Activated CD4-positive, alpha-beta T cell treated with anti-CD3 and anti-CD28 coated beads for 36 hours (primary cell): ENCODE data around the gene GRB10. TPM values are rescaled to one million over a fixed set of nuclear protein-coding genes. Genes with fewer than 3 reads are reported as not detected.

Experiments
- ATAC-seq: fragments of 200-7000 bp; cut with Tn5 transposase; one replicate; pipeline ENCODE4 v1.10.0; 2021; ENCODE audit warnings: mild to moderate bottlenecking, moderate library complexity
- CTCF ChIA-PET: fragments of 350-600 bp; sonication (Branson Sonifier 250); formaldehyde crosslinking; loops from one replicate; lab custom pipeline; 2021; ENCODE audit warnings: antibody characterized with exemption; lab: Charles Lee
- POLR2A ChIA-PET: fragments of 350-600 bp; sonication (Branson Sonifier 250); formaldehyde crosslinking; loops from one replicate; lab custom pipeline; 2021; ENCODE audit warnings: antibody characterized with exemption, inconsistent platforms; lab: Charles Lee
- DNase-seq: peaks from one replicate; pipeline ENCODE4 v3.0.0-alpha.2; 2020
- H3K27ac Mint-ChIP-seq: one replicate; pipeline ENCODE4 v1.8.0; 2021; ENCODE audit warnings: mixed read lengths
- H3K27me3 Mint-ChIP-seq: one replicate; pipeline ENCODE4 v1.8.0; 2021; ENCODE audit warnings: mixed read lengths
- H3K36me3 Mint-ChIP-seq: one replicate; pipeline ENCODE4 v1.8.0; 2021; ENCODE audit warnings: low read depth, mixed read lengths
- H3K4me1 Mint-ChIP-seq: one replicate; pipeline ENCODE4 v1.8.0; 2021; ENCODE audit warnings: mixed read lengths
- H3K4me3 Mint-ChIP-seq: one replicate; pipeline ENCODE4 v1.8.0; 2021; ENCODE audit warnings: mild to moderate bottlenecking, moderate library complexity, mixed read lengths
- H3K9me3 Mint-ChIP-seq: one replicate; pipeline ENCODE4 v1.8.0; 2021; ENCODE audit warnings: low read depth, mixed read lengths
- intact Hi-C, 2 experiments: fragments of 100-400 bp; cut with DNase I in 1 of 2; cut with micrococcal nuclease in 1 of 2; formaldehyde crosslinking; loops; one replicate each; pipeline versions ENCODE4 v1.14.2 to v1.15.1; 2022 to 2024; cut with DNase I, micrococcal nuclease
- total RNA-seq, 2 experiments: library from RNA; stranded (reverse); gene quantifications; one replicate each; pipeline ENCODE4 v1.2.3, GENCODE V29; 2021

The GRB10 gene
- total RNA-seq, 2 experiments from 2014 or later: 9.5 to 11.9 TPM

DNA sequence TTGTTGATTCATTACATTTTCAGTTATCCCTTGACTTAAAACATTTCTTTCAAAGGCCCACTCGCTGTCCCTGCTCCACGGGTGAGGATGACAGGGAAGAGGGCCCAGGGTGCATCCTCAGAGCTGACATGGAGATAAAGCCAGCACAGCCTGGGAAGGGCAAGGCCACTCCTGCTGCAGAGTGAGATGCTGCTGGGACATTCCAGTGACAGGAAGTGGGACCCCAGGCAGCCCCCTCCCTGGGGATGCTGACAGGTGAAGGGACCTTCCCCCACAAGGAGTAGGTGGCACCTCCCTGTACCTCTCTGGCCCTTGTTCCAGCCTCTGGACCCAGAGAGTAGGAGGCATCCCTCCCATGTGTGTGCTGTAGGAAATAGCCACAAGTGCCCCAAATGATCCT lies 119.7 kb downstream of the GRB10 start:
- POLR2A ChIA-PET: no interaction called here
- H3K27ac Mint-ChIP-seq: no peak overlapping the region
- ATAC-seq: no peak

DNA sequence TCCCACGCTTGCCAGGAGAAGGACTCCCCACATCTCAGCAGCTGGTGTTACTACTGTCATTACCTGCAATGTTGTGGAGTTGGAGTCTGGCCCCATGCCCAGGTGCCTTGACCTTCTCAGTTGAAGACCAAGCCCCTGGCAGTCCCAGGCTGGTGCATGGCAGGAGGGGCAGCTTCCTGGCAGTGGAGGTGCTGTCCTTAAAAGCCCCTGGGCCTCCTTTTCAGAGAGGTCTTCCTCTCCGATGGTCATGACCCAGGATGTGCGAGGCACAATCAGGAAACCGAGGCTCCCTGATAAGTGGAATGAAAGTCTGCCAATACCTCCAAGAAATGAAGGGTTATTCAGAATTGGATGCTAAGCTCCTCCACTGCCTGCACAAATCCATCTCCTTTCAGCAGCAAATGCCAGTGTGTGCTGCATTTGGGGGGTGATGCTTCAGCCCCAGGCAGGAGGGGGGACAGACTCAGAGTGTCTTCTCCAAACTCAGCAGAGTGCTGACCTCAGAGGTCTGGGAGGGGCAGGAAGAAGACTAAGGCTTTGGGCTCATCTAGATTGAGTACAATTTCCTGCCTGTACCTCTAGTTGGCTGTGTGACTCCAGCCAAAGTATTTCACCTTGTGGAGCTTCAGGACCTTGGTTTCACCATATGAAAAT lies 120.5 kb downstream of the GRB10 start:
- DNase-seq: peak; percentile 35
- peaks cover 2% of the 10 kb centered on the region for H3K27me3 Mint-ChIP-seq
- intact Hi-C loops: loop anchor here (5.0 kb wide), 5 partner anchors 50 to 460 kb away; no protein-coding TSS in a partner anchor
- POLR2A ChIA-PET: no interaction called here
- no peak overlapping the region for H3K27ac Mint-ChIP-seq
- H3K4me1 Mint-ChIP-seq: peaks cover 59% of the 10 kb centered on the region
- CTCF ChIA-PET: interaction anchor here (0.6 to 1.2 kb wide), 6 partner anchors 30 to 558 kb away, joined by 3 to 6 read pairs (median 4); no protein-coding TSS in a partner anchor
- H3K36me3 Mint-ChIP-seq: no peaks in the 10 kb centered on the region
- H3K4me3 Mint-ChIP-seq: no peak overlapping the region
- H3K9me3 Mint-ChIP-seq: no peaks in the 10 kb centered on the region
- ATAC-seq: peak; percentile 40

More for the DNA sequence above, 119.7 kb downstream of the GRB10 start:
- H3K36me3 Mint-ChIP-seq: no peaks in the 10 kb centered on the region
- no peaks in the 10 kb centered on the region for H3K9me3 Mint-ChIP-seq
- CTCF ChIA-PET: interaction anchor here (0.6 to 1.2 kb wide), 4 partner anchors 31 to 559 kb away, joined by 3 to 4 read pairs (median 3); no protein-coding TSS in a partner anchor
- no peak overlapping the region for H3K4me3 Mint-ChIP-seq
- intact Hi-C loops: loop anchor here (5.0 kb wide), 5 partner anchors 51 to 459 kb away; no protein-coding TSS in a partner anchor
- DNase-seq: no peak
- peaks cover 59% of the 10 kb centered on the region for H3K4me1 Mint-ChIP-seq
- H3K27me3 Mint-ChIP-seq: peaks cover 2% of the 10 kb centered on the region

DNA sequence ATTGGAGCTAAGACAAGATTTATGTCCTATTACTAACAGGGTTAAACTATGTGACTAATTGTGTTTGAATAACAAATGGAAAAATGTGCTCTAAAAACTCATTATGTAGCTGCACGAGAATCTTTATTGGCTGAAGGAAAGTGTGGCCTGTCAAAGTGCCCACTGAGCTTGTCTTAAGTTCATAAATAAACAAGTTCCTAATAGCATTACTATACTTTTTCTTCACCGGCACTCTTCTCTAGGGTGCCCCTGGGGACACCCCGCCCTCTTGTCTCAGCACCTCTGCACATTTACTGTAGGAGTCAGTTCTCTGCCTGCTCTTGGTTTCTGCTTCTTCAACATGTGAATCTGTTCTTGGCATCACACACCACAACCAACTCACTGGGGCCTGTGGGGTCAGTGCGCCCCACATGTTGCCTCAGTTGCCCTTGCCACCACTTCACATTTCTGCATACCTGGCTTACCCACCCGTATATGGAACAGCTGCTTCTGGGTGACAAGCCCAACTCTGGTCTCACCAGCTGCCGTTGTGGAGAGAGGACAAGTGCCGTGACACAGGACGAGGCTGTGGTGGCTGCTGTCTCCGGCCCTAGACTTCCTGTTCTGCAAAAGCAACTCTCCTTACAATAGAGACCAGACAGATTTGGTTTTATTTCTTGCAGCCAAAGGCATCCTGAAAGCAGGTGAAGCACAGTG lies 121.2 kb downstream of the GRB10 start:
- POLR2A ChIA-PET: interaction anchor here (0.6 kb wide), 1 partner anchor 461 kb away, joined by 3 read pairs; no protein-coding TSS in a partner anchor
- Mint-ChIP-seq H3K4me3 (no peak overlapping the region), H3K4me1 (peaks cover 59% of the 10 kb centered on the region), H3K36me3 (no peaks in the 10 kb centered on the region), H3K27me3 (no peaks in the 10 kb centered on the region), H3K9me3 (no peaks in the 10 kb centered on the region), H3K27ac (no peak overlapping the region)
- intact Hi-C loops: loop anchor here (5.0 kb wide), 5 partner anchors 49 to 461 kb away; no protein-coding TSS in a partner anchor
- DNase-seq (peak; percentile 25), ATAC-seq (no peak)
- CTCF ChIA-PET: interaction anchor here (0.6 to 1.2 kb wide), 2 partner anchors 16 to 194 kb away, joined by 3 to 6 read pairs; no protein-coding TSS in a partner anchor

DNA sequence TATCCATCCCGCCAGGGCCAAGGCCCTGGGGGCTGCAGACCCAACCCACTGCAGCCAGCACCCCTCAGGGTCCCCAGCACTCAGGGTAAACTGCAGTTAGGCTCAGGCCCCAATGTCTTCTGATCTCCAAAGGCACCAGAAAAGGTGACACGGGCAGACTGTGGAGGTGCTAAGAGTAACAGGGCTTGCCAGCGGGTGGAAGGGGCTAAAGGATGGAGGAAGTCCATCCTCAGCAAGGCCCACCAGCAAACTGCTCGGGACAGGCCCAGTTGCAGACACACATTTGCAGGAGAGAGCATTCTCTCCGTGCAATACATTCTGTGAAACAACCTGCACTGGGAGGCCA lies 121.9 kb downstream of the GRB10 start:
- CTCF ChIA-PET: interaction anchor here (0.6 to 1.2 kb wide), 3 partner anchors 15 to 404 kb away, joined by 3 to 6 read pairs (median 4); no protein-coding TSS in a partner anchor
- H3K27me3 Mint-ChIP-seq: no peaks in the 10 kb centered on the region
- POLR2A ChIA-PET: no interaction called here
- intact Hi-C loops: loop anchor here (5.0 kb wide), 5 partner anchors 49 to 461 kb away; no protein-coding TSS in a partner anchor
- H3K27ac Mint-ChIP-seq: no peak overlapping the region
- H3K9me3 Mint-ChIP-seq: no peaks in the 10 kb centered on the region
- DNase-seq (no peak), ATAC-seq (no peak)
- no peaks in the 10 kb centered on the region for H3K36me3 Mint-ChIP-seq
- peaks cover 59% of the 10 kb centered on the region for H3K4me1 Mint-ChIP-seq
- H3K4me3 Mint-ChIP-seq: no peak overlapping the region

DNA sequence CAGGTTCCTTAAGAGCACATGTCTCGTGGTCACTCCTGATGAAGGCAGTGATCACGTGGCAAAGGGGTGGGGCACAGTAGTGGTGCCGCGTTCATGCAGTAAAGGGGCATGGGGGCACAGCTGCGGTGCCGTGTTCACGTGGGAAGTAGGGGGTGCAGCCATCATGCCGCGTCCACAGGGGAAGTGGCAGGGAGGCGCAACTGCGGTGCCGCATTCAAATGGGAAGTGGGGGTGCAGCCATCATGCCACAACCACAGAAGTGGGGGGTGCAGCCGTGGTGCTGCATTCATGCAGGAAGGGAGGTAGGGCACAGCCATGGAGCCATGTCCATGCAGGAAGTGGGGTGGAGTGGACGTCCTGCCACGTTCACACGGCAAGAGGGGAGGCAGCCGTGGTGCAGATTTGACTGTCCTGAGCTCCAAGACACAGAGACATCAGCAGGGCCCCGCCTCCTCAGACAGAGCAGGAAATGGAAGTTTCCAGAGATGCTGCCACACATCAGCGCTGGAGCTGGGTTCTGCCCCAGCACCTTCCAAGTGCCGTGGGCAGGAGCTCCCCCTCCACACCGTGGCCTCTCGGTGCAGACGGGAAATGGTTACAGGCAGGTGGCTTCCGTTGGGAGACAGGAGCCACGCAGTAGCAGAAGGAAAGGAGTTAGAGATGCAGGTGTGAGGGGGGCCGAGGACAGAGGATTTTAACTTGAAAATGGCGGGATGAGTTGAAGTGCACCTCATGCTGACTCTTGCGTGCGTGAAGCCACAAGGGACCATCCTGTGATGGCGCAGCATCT lies 122.5 kb downstream of the GRB10 start:
- ChIA-PET POLR2A (no interaction called here), CTCF (interaction anchor here (0.7 kb wide), 1 partner anchor 404 kb away, joined by 4 read pairs; no protein-coding TSS in a partner anchor)
- peak overlapping the region; percentile 36 for H3K4me3 Mint-ChIP-seq
- no peaks in the 10 kb centered on the region for H3K36me3 Mint-ChIP-seq
- H3K9me3 Mint-ChIP-seq: no peaks in the 10 kb centered on the region
- peaks cover 56% of the 10 kb centered on the region for H3K4me1 Mint-ChIP-seq
- intact Hi-C loops: loop anchor here (5.0 kb wide), 5 partner anchors 48 to 462 kb away; no protein-coding TSS in a partner anchor
- H3K27ac Mint-ChIP-seq: peak overlapping the region; percentile 87
- ATAC-seq (peak; percentile 72), DNase-seq (peak; percentile 74)
- no peaks in the 10 kb centered on the region for H3K27me3 Mint-ChIP-seq

DNA sequence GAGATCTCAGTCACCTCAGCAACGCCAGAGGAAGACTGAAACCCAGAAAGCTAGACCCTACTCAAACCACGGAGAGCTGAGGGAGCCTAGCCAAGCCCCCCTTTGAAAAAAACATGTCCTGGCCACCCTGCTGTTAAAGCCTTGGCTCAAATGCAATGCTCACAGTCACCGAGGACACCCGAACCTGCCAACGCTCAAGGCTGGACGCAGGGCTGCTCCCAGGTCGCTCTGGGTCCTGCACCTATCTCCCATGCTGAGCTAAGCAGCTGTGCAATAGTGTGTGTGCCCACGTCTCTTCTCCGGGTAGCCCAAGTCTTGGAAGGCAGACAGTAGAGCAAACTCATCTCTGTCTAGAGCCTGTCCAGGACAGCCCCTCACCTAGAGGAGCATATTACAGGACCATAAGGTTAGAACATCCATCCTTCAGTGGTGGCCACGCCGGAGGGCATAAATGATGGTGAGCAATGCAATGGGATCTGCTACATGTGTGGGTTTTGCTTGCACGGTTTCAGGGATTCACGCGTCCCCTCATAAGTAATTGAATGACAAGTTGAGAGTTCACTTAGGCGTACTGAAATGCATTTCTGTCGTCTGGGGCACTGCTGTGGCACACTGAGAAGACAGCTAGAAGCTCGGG lies 123.2 kb downstream of the GRB10 start:
- DNase-seq (no peak), ATAC-seq (no peak)
- H3K9me3 Mint-ChIP-seq: no peaks in the 10 kb centered on the region
- POLR2A ChIA-PET: no interaction called here
- CTCF ChIA-PET: no interaction called here
- H3K36me3 Mint-ChIP-seq: no peaks in the 10 kb centered on the region
- peaks cover 48% of the 10 kb centered on the region for H3K4me1 Mint-ChIP-seq
- H3K27ac Mint-ChIP-seq: peak overlapping the region; percentile 87
- intact Hi-C loops: no loop called here
- no peaks in the 10 kb centered on the region for H3K27me3 Mint-ChIP-seq
- H3K4me3 Mint-ChIP-seq: no peak overlapping the region

DNA sequence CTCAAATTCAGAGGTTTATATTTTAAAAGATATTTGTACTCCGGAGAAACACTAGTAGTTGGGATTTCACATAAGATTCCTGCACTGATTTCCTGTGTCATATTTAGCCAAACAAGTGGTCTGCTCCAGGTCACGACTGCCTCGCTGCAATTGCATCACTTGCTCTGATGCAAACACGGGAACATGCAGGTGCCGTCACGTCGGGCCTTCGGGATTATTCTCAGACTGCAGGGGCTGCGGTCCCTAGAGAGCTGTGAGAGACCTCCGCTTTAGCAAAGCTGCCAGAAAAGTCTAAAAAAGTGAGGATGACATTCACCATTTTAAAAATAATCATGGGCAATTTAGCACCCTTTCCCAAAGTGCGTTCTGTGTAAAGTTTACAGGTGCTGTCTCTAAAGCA lies 124.0 kb downstream of the GRB10 start:
- Mint-ChIP-seq H3K27me3 (no peaks in the 10 kb centered on the region), H3K4me1 (peaks cover 42% of the 10 kb centered on the region), H3K36me3 (no peaks in the 10 kb centered on the region), H3K9me3 (no peaks in the 10 kb centered on the region), H3K4me3 (no peak overlapping the region), H3K27ac (no peak overlapping the region)
- intact Hi-C loops: no loop called here
- DNase-seq (no peak), ATAC-seq (no peak)
- CTCF ChIA-PET: no interaction called here
- POLR2A ChIA-PET: no interaction called here

DNA sequence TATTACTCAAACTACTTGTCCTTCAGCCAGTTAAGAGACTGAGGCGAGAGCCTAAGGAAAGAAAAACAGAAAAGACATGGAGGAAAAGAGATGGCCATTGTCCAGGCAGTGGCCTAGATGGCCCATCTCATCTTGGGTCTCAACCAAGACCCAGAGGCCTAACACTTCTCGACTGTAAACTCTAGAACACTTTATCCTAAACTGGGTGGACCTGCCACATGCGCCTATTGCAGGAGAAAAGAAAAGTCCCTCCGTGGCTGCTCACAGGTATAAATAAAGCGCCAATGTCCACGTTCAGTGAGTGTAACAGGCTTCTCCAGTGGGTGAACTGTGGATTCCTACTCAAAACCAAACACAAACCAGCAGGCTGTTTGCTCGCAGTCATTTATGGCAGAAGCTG lies 124.8 kb downstream of the GRB10 start:
- Mint-ChIP-seq H3K36me3 (no peaks in the 10 kb centered on the region), H3K27me3 (no peaks in the 10 kb centered on the region), H3K27ac (no peak overlapping the region), H3K4me3 (no peak overlapping the region), H3K9me3 (no peaks in the 10 kb centered on the region), H3K4me1 (peaks cover 34% of the 10 kb centered on the region)
- DNase-seq (no peak), ATAC-seq (no peak)
- intact Hi-C loops: no loop called here
- ChIA-PET CTCF (no interaction called here), POLR2A (no interaction called here)

DNA sequence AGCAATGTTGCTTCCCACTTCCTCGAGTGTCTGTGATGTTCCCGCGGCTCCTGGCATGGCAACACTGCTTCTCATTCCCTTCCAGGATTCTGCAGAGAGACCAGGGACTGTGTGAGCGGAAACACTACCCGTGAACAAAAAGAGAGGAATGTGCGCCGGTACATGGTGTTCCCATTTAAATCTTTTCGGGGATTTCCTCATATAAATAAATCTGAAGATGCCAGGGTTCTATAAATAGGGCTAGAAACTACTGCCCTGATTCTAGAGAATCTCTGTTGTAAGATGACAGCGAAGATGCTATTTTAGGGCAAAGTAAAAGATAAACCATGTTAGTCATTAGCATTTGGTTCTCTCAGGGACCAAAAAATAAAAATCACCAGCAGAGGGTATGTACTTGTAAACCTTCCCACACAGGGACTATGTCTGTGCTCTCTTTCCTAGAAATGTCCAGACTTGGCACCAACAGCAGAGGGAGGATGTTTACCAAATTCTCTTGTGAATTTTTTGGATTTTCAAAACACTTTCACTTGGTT lies 125.3 kb downstream of the GRB10 start:
- no peak for DNase-seq
- no peaks in the 10 kb centered on the region for H3K27me3 Mint-ChIP-seq
- no peak overlapping the region for H3K27ac Mint-ChIP-seq
- CTCF ChIA-PET: no interaction called here
- POLR2A ChIA-PET: no interaction called here
- H3K4me3 Mint-ChIP-seq: no peak overlapping the region
- H3K9me3 Mint-ChIP-seq: no peaks in the 10 kb centered on the region
- peaks cover 29% of the 10 kb centered on the region for H3K4me1 Mint-ChIP-seq
- intact Hi-C loops: no loop called here
- ATAC-seq: no peak
- H3K36me3 Mint-ChIP-seq: no peaks in the 10 kb centered on the region

DNA sequence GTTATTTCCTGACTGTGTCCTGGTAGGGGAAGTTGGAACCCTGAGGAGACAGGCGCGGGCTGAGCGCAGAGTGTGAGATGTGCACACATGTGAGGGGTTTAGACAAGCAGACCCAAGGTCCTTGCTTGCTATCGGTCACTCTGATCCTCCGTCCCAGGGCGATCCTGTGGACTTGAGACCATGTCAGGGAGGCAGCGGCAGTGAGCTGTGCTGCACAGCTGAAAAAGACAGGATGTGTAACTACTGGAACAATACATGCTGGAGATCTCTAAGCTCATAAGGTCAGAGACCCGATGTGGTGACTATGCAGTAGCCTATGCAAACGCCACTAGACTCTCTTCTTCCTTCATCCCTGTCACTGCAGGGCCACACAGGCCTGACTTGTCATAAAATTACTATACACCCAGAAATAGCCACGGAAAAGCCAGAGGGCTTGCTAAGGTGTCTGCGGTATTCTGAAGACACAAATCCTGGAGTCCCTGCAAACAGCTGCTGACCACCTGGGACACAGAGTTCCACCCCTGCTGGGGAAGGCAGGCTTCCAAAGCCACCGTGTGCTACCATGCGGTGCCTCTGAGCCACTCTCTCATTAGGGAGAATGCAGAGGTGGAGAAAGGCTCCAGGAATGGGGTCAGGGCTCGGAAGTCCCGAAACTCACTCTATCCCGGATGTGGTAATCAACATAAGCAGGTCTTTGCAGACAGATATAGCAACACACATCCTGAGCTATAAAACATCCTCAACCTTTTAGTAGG lies 126.4 kb downstream of the GRB10 start:
- ATAC-seq (no peak), DNase-seq (no peak)
- ChIA-PET POLR2A (no interaction called here), CTCF (no interaction called here)
- Mint-ChIP-seq H3K9me3 (no peaks in the 10 kb centered on the region), H3K27ac (no peak overlapping the region), H3K4me3 (no peak overlapping the region), H3K36me3 (no peaks in the 10 kb centered on the region), H3K27me3 (no peaks in the 10 kb centered on the region), H3K4me1 (peaks cover 18% of the 10 kb centered on the region)
- intact Hi-C loops: no loop called here
